ENCODE measurements around the gene ASCC1.

- TF ChIP-seq CTCF (conservative IDR thresholded peaks at IDR 0.05), result no peak
- no peak for TF ChIP-seq ZFX (IDR thresholded peaks at IDR 0.05)
Measured at GRCh38 chr10:72116372-72116771, 99.7 kb downstream of the ASCC1 start.
